Activated CD4-positive, CD25-positive, alpha-beta regulatory T cell treated with anti-CD3 and anti-CD28 coated beads, Interleukin-2, amount 50 U/mL, for 24 hours (primary cell): Measurements from ENCODE around the gene CLIC1.

Experiments
- ATAC-seq, 2 donors: fragments of 150-1000 bp; cut with Tn5 transposase; one replicate each; pipeline ENCODE4 v1.10.0; 2021; ENCODE audit warnings: mild to moderate bottlenecking in 1 of 2, moderate library complexity in 1 of 2

Gene CLIC1

DNA sequence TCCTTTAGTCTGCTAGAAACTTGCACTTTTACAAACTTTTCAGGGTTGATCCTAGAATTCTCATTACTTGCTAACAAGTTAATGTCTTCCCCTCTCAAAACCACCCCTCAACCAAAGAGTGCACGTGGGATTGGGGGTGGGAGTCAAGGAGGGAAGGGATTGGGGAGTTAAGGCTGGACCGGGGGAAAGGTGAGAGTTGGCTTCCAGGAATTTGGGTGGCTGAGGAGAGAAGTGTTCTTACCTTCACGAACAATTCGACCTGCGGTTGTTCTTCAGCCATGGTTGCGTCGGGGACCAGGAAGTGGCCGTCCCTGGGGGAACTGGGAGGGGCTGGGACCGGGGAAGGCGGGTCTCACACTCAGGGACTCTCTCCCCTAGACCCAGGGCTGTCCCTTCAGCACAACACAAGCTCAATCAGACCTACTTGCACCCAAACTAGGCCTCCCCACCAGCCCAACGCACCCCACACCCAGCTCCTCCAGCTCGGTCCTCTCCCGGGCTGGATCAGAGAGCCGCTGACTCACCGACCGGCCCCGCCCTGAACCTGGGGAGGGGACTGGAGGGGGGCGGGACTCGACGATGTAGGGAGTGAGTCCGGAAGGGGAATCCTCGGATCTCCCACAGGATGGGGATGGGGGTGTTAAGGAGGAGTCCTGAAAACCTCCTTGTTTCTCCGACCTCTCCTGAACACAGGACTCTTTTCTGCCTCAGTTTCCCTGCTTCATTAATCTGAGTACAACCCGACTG lies at the start of gene CLIC1:
Gene CLIC1, minus strand, starts transcription at position 510 of the 747 bp plus-strand sequence. Its CDS starts 230 bp downstream, at position 280.
- peak; percentile 34 to 36 for ATAC-seq

- no peak for ATAC-seq
Measured at GRCh38 chr6:31785475-31785874, 49.1 kb upstream of the CLIC1 start.

DNA sequence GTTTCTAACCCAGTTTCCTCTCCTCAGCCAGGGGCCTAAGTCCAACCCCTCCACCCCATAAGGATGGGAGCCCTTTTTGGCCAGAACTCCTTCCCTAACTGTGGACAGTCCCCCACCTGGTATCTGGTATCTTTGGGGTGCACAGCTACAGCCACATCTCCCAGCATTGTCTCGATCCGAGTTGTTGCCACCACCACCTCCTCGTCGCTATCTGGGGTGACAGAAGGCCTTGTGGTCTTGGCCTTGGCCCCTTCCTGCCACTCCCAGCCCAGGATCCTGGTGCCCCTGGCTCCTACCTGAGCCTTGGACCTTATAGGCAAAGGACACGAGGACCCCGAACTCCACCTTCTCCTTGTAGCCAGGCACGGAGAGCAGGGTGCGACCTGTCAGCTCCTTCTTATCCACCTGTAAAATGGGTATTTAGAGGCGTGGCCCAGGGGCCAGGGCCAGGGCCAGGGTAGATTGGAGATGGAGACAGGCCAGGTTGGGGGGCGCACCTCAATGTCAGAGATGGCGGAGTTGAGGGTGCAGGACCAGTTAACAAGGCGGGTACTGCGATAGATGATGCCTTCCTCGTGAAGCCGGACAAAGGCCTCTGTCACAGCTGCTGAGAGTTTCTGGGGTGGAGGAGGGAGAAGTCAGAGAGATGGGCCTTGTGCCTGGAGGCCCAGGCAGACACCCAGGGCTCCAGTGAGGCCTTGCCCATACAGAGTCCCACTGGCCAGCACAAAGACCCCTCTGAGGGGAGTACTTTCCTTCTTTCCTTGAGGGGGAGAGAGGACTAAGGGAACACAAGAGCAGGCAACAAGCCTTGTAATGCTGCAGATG lies 48.0 kb upstream of the CLIC1 start:
- no peak for ATAC-seq

GRCh38 chr6:31782126-31782855 lies 46.0 kb upstream of the CLIC1 start:
- no peak for ATAC-seq

DNA sequence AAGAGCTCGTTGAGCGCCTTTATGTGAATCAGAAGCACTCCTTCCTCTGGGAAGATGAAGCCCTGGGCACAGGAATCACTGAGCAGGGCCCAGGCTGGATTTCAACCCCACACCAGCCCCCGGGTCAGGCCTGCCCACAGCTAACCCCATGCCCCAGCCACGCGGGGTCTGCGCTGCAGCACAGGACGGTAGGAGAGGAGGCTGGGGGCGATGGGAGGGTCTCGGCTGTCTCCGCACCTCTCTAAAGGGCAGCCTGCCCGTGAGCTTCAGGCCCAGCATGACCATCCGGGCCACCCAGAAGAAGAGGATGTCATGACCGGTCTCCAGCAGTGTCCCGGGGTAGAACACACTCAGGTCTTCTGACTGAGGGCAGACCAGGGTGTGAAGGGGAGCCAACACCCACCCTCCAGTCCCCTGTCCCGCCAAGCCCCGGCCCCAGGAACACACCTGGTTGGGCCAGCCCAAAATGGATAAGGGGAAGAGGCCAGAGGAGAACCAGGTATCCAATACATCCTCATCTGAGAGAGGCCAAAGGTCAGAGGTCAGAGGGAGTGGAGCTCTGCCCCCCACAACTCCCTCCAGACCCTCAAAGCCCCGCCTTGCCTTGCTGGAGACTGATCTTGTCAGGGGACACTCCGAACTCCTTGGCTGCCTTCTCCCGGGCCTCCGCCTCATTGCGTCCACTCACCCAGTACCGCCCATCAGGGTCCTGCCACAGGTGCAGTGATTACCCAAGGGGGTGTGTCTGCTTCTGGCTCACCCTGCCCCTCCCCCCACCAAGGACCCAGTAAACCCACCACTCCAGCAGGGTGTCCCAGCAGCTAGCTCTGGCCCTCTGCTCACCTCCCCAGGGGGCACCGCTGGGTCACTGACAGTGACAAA lies 45.2 kb upstream of the CLIC1 start:
- ATAC-seq: no peak

GRCh38 chr6:31780507-31781243 lies 44.3 kb upstream of the CLIC1 start:
- ATAC-seq: no peak

GRCh38 chr6:31779908-31780307 lies 43.6 kb upstream of the CLIC1 start:
- ATAC-seq: no peak

- no peak for ATAC-seq
Measured at GRCh38 chr6:31778999-31779885, 42.9 kb upstream of the CLIC1 start.

- ATAC-seq: no peak
Measured at GRCh38 chr6:31778193-31778592, 41.9 kb upstream of the CLIC1 start.

GRCh38 chr6:31777667-31778050 lies 41.3 kb upstream of the CLIC1 start:
- ATAC-seq: no peak

- peak; percentile 90 to 92 for ATAC-seq
Measured at GRCh38 chr6:31776989-31777666, 40.8 kb upstream of the CLIC1 start, which contains the start of gene VWA7. TSS of gene VWA7 (minus strand) at chr6:31777328. CDS start at chr6:31776779, 549 bp downstream.

- peak in 1 of 2 donors; percentile 2 for ATAC-seq
Measured at GRCh38 chr6:31776485-31776988, 40.2 kb upstream of the CLIC1 start.

DNA sequence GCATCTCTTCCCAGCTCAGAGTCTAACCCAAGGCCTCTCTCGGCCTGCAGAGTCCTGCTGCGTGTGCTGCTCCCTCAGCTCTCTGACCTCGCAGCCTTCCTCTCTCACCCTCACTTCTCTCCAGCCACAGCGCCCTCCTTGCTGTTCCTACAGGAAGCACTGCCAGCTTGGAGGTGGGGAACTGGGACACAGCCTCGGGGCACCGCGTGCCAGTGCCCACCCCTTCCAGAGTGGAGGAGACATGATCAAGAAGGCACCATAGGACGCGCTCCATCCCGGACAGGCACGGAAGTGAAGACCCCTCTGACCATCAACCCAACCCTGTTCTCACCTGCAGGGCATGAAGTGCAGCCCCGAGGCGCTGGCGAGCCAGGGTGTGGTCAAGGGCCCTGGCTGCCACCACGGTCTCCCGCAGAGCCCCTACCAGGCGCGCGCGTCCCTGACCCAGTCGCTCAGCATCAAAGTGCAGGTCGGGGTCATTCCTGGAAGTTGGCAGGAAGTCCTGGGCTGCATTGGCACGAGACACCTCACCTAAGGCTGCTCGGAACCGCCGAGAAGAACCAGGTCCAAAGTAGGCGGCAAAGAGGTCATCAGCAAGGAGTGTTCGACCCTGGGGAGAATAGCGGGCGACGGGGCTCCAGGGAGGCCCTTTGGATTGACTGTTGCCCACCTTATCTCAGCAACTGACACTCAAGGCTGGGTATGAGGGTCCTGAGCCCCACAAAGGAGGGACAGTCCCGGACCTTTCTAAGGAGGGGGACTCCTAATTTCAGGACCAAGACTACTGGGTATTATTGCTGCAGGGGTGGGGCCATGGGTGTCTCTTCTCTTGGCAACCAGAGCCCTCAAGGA lies 39.5 kb upstream of the CLIC1 start:
- no peak for ATAC-seq

GRCh38 chr6:31775184-31775583 lies 38.9 kb upstream of the CLIC1 start:
- ATAC-seq: no peak

DNA sequence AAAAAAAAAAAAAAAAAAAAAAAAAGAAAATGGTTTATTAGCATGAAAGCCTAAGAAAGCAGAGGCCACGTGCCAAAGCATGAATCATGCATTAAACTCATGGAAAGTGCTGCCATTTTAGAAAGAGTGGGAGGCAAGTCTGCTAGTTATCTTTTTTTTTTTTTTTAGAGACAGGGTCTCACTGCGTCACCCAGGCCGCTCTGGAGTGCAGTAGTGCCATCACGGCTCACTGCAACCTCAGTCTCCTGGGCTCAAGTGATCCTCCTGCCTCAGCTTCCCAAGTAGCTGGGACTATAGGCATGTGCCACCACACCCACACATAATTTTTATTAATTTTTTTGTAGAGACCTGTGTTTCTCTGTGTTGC lies 35.6 kb upstream of the CLIC1 start:
- ATAC-seq: peak; percentile 31 to 50

- no peak for ATAC-seq
Measured at GRCh38 chr6:31770860-31771259, 34.5 kb upstream of the CLIC1 start.

- peak; percentile 79 to 85 for ATAC-seq
Measured at GRCh38 chr6:31769684-31770371, 33.5 kb upstream of the CLIC1 start.
